ENCODE measurements around the gene RPS14.

- no peak for TF ChIP-seq CTCF (conservative IDR thresholded peaks at IDR 0.05; ENCODE audit: low read length)
- no peak for TF ChIP-seq EZH2phosphoT487 (IDR thresholded peaks at IDR 0.05; ENCODE audit: borderline replicate concordance)
These were observed 3.0 kb downstream of the RPS14 start for GRCh38 chr5:150446583-150446982.

All from Loucy (cell line).